KOPT-K1 (cell line): ENCODE data around the gene EPGN.

Experiments used
- H3K27ac ChIP-seq: fragments of 200-600 bp; sonication (generic); 2 replicates; pipeline ENCODE4 v1.5.1; 2016; ENCODE audit warnings: antibody characterized with exemption, mild to moderate bottlenecking, low read depth, low read length; ENCODE audit not compliant: poor library complexity, severe bottlenecking
- H3K36me3 ChIP-seq: fragments of 200-600 bp; sonication (generic); 2 replicates; pipeline ENCODE4 v1.5.1; 2017; ENCODE audit warnings: antibody characterized with exemption, mild to moderate bottlenecking, low read length, moderate library complexity; ENCODE audit not compliant: insufficient read depth
- H3K9me3 ChIP-seq: fragments of 200-600 bp; sonication (generic); 2 replicates; pipeline ENCODE4 v1.5.1; 2017; ENCODE audit warnings: antibody characterized with exemption, low read length, mild to moderate bottlenecking; ENCODE audit not compliant: insufficient read depth, poor library complexity, severe bottlenecking

The EPGN gene, protein sequence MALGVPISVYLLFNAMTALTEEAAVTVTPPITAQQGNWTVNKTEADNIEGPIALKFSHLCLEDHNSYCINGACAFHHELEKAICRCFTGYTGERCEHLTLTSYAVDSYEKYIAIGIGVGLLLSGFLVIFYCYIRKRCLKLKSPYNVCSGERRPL

GRCh38 chr4:74308215-74308614 lies at the start of gene EPGN:
TSS of gene EPGN (plus strand) at chr4:74308470. CDS start at chr4:74308534, 64 bp downstream.
- H3K27ac ChIP-seq = no peak within 1 kb of the TSS

DNA sequence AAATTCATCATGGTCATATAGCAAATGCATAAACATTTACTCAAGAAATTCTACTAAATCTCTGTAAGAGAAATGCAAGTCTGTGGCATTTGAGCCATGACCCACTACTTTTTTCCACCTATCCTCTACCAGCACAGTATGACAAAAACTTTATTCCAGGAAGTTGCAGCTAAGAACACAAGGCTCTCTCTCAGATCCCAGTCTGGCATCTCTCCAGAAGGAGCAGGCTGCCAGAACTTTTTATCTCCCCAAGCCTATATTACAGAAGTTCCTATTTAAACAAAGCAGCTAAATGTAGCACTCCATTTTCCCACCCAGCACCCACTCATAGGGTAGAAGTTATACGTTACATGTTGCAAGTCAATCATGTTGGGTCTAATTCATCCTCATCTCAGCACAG lies 49.3 kb upstream of the EPGN start:
- Histone ChIP-seq H3K27ac (no peak overlapping the region), H3K36me3 (no peaks in the 10 kb centered on the region), H3K9me3 (no peaks in the 10 kb centered on the region)

More at GRCh38 chr4:74308215-74308614, at the start of gene EPGN:
- no peaks in the 10 kb centered on the region for H3K9me3 ChIP-seq
- no peaks in the 10 kb centered on the region for H3K36me3 ChIP-seq

DNA sequence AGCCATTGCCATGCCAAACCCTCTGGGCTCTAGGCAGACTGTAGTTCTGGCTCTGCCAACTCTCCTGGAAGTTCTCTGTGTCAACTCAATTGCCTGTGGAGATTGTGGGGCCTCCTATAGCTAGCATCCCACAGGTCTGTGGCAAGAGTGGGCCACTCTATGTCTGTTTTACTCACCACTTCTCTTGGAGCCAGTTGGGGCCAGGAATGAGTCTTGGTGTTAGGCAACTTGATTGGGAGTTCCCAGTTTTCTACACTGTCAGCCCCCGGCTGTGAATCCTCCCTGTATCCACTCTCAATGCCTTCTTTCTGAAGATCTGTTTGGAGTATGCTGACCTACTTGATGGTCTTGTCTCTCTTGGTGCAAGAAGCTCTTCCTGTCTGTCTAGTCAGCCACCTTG lies 48.2 kb upstream of the EPGN start:
- Histone ChIP-seq H3K27ac (no peak overlapping the region), H3K9me3 (no peaks in the 10 kb centered on the region), H3K36me3 (no peaks in the 10 kb centered on the region)

GRCh38 chr4:74262522-74262921 lies 45.7 kb upstream of the EPGN start:
- Histone ChIP-seq H3K36me3 (no peaks in the 10 kb centered on the region), H3K9me3 (no peaks in the 10 kb centered on the region)

GRCh38 chr4:74263551-74263950 lies 44.7 kb upstream of the EPGN start:
- no peaks in the 10 kb centered on the region for H3K9me3 ChIP-seq
- no peaks in the 10 kb centered on the region for H3K36me3 ChIP-seq
- no peak overlapping the region for H3K27ac ChIP-seq

More at GRCh38 chr4:74262522-74262921, 45.7 kb upstream of the EPGN start:
- H3K27ac ChIP-seq = no peak overlapping the region

GRCh38 chr4:74266081-74266480 lies 42.2 kb upstream of the EPGN start:
- H3K9me3 ChIP-seq = no peaks in the 10 kb centered on the region
- H3K36me3 ChIP-seq = no peaks in the 10 kb centered on the region
- no peak overlapping the region for H3K27ac ChIP-seq

DNA sequence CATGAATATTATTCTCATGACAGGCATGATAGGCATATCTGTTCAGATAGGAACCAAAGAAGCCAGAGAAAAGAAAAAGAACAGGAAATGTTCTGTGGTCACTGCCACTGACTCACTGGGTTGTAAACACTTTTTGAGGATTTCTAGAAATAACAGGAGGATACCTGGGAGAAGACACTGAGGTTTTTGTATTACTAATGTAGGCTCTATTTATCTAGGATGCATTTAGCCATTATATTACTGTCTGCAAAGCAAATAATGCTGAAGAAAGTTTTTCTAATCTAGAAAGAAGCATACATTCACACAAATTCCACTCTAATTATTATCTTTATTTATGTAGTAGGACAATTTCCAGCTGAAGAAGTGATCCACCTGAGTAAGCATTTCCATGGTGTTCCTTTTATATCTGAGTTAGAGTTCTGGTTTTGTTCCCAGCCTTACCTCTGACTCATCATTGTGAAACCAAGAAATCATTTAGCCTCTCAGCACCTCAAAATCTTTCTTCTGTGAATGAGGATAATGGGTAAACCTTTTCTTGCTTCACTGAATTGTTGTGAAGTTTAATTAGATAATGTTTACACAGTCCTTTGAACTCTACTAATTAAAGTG lies 40.2 kb upstream of the EPGN start:
- Histone ChIP-seq H3K27ac (no peak overlapping the region), H3K9me3 (no peaks in the 10 kb centered on the region), H3K36me3 (no peaks in the 10 kb centered on the region)

GRCh38 chr4:74268643-74269042 lies 39.6 kb upstream of the EPGN start:
- H3K9me3 ChIP-seq = no peaks in the 10 kb centered on the region
- H3K36me3 ChIP-seq = no peaks in the 10 kb centered on the region
- H3K27ac ChIP-seq = no peak overlapping the region

DNA sequence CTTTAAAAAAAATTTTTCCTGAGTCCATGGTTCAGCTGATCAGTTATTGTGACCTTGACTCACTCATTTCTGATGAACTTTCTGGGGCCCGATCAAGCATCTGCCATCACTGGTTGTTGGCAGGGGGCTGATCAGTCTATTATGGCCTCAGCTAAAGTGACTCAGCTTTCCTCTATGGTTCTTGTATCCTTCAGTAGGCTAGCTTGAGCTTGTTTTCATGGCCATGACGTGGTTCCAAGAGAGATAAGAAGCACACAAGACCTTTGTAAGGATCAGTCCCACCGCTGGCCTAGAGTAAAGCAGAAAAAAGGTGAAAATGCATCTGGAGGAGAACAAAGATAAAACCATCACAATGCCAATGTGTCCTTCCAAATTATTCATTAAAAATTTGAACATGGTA lies 29.8 kb upstream of the EPGN start:
- Histone ChIP-seq H3K9me3 (no peaks in the 10 kb centered on the region), H3K27ac (no peak overlapping the region), H3K36me3 (no peaks in the 10 kb centered on the region)

GRCh38 chr4:74279716-74280115 lies 28.6 kb upstream of the EPGN start:
- no peaks in the 10 kb centered on the region for H3K36me3 ChIP-seq
- H3K9me3 ChIP-seq = no peaks in the 10 kb centered on the region
- H3K27ac ChIP-seq = no peak overlapping the region

DNA sequence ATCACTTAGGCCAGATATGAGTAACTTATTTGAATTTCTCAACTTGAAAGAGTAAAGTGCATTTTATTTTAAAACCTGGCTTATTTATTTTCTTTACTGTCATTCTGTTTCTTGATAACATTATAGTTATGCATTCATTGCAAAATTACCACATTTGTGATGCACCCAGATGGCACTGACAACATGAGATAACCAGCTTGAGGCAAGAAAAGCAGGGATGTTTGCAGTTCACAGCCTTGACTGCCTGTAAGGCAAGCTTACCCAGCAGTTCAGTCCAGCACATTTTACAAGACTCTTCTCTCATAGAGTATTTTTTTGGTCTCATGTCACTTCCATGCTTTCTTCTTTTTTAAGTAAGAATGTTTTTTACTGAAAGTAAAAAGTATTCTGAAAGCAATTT lies 25.3 kb upstream of the EPGN start:
- H3K36me3 ChIP-seq = no peaks in the 10 kb centered on the region
- no peaks in the 10 kb centered on the region for H3K9me3 ChIP-seq
- H3K27ac ChIP-seq = no peak overlapping the region

GRCh38 chr4:74283614-74284013 lies 24.7 kb upstream of the EPGN start:
- Histone ChIP-seq H3K36me3 (no peaks in the 10 kb centered on the region), H3K27ac (no peak overlapping the region), H3K9me3 (no peaks in the 10 kb centered on the region)

DNA sequence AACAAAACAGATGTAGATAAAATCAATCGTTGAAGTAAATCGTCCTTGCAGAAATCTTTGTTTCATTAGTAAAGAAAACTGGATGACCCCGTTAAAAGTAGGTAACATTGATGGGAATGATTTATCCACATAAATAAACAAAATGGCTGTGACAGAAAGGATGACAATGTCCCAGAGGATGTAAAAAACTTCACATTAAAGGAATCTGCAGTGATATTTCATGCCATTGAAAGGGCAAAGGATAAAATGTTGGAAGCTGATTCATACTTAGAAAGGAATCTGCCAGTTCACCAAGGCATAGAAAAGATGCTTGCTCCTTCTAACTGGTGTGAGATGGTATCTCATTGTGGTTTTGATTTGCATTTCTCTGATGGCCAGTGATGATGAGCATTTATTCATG lies 24.2 kb upstream of the EPGN start:
- no peaks in the 10 kb centered on the region for H3K36me3 ChIP-seq
- H3K27ac ChIP-seq = no peak overlapping the region
- H3K9me3 ChIP-seq = no peaks in the 10 kb centered on the region

DNA sequence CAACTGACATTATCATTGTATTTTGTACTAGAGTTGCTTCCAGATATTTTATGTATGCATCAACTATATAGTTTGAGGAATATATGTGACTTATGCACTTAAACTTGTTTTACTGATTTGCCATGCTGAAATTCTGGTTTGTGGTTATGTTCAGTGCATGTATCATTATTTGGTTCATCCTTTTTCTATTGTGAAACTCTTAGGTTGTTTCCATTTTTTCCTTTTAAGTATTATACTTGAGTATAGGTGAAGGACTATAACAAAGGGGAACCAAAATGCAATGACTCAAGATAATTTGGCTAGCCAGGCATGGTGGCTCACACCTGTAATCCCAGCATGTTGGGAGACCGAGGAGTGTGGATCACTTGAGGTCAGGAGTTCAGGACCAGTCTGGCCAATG lies 21.1 kb upstream of the EPGN start:
- no peaks in the 10 kb centered on the region for H3K36me3 ChIP-seq
- no peaks in the 10 kb centered on the region for H3K9me3 ChIP-seq
- H3K27ac ChIP-seq = no peak overlapping the region

DNA sequence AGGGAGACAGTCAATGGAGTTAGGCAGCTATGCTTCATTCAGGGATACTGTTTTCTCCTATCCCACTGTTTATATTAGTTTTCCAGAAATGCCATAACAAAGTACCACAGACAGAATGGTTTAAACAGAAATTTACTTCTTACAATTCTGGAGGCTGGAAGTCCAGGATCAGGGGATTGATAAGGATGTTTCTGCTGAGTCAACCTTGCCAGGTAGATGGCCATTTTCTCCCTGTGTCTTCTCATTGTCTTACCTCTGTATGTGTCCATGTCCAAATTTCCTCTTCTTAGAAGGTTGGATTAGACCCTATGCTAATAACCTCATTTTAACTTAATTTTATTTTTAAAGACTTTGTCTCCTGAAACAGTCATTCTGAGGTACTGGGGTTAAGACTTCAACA lies 20.5 kb upstream of the EPGN start:
- no peaks in the 10 kb centered on the region for H3K36me3 ChIP-seq
- H3K27ac ChIP-seq = no peak overlapping the region
- no peaks in the 10 kb centered on the region for H3K9me3 ChIP-seq

GRCh38 chr4:74291471-74291870 lies 16.8 kb upstream of the EPGN start:
- Histone ChIP-seq H3K9me3 (no peaks in the 10 kb centered on the region), H3K27ac (no peak overlapping the region), H3K36me3 (no peaks in the 10 kb centered on the region)
